Astrocyte of the cerebellum (primary cell): Measurements from ENCODE around the gene ATOH7.
"Not testable (repeated sequence)": the region's sequence is repeated elsewhere in the genome, so short reads cannot be mapped to it uniquely, and the experiment has no call there.

Experiments used
- DNase-seq: peaks from one replicate; pipeline ENCODE4 v3.0.0-alpha.2; 2011; ENCODE audit warnings: low read depth
- H3K4me3 ChIP-seq: 2 replicates; pipeline ENCODE4 v1.5.1; 2011; ENCODE audit warnings: mild to moderate bottlenecking, low read depth, low read length, moderate library complexity
- in situ Hi-C: cut with HindIII; loops from 2 replicates; pipeline ENCODE4 v1.10.0; 2017; ENCODE audit warnings: low sequenced_read_pairs
- TF ChIP-seq, protein P1 (sequence below): IDR thresholded peaks from 2 replicates; pipeline ENCODE4 v1.5.1; 2012; ENCODE audit warnings: low read length, low read depth, moderate library complexity, mild to moderate bottlenecking; ENCODE audit errors: missing control alignments

The ATOH7 gene

DNA sequence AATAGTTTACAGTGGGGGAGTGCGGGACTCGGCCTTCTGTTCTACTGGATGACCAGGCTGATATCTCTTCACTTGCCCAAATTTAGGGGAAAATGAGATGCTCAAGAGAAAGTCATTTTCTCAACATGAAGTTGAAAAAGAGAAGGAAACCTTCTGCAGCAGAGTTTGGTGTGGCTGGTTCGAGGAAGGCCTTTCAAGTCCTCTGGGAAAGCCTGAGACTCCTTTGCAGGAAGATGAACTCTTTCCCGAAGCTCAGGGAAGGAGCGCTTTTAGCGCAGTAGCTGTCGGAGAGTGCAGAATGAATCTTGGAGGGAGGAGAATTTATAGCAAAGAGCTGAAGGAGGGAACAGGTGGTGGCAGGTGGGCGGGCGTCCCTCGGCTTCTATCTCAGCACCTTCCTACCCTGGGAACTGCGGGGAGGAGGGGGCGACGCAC lies at the start of gene ATOH7:
ATOH7 (minus strand) TSS at position 297 of the 435 bp plus-strand sequence. CDS start 436 bp downstream, outside the sequence.
- H3K4me3 ChIP-seq, result peak within 1 kb of the TSS; percentile 57
- in situ Hi-C loops, result no loop called here
- TF ChIP-seq, protein P1, sequence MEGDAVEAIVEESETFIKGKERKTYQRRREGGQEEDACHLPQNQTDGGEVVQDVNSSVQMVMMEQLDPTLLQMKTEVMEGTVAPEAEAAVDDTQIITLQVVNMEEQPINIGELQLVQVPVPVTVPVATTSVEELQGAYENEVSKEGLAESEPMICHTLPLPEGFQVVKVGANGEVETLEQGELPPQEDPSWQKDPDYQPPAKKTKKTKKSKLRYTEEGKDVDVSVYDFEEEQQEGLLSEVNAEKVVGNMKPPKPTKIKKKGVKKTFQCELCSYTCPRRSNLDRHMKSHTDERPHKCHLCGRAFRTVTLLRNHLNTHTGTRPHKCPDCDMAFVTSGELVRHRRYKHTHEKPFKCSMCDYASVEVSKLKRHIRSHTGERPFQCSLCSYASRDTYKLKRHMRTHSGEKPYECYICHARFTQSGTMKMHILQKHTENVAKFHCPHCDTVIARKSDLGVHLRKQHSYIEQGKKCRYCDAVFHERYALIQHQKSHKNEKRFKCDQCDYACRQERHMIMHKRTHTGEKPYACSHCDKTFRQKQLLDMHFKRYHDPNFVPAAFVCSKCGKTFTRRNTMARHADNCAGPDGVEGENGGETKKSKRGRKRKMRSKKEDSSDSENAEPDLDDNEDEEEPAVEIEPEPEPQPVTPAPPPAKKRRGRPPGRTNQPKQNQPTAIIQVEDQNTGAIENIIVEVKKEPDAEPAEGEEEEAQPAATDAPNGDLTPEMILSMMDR, result no peak
- DNase-seq, result no peak

- no peak overlapping the region for H3K4me3 ChIP-seq
- no peak for DNase-seq
- TF ChIP-seq, protein P1, result no peak
- in situ Hi-C loops, result no loop called here
Observed at GRCh38 chr10:68280758-68281157, 48.8 kb upstream of the ATOH7 start.

DNA sequence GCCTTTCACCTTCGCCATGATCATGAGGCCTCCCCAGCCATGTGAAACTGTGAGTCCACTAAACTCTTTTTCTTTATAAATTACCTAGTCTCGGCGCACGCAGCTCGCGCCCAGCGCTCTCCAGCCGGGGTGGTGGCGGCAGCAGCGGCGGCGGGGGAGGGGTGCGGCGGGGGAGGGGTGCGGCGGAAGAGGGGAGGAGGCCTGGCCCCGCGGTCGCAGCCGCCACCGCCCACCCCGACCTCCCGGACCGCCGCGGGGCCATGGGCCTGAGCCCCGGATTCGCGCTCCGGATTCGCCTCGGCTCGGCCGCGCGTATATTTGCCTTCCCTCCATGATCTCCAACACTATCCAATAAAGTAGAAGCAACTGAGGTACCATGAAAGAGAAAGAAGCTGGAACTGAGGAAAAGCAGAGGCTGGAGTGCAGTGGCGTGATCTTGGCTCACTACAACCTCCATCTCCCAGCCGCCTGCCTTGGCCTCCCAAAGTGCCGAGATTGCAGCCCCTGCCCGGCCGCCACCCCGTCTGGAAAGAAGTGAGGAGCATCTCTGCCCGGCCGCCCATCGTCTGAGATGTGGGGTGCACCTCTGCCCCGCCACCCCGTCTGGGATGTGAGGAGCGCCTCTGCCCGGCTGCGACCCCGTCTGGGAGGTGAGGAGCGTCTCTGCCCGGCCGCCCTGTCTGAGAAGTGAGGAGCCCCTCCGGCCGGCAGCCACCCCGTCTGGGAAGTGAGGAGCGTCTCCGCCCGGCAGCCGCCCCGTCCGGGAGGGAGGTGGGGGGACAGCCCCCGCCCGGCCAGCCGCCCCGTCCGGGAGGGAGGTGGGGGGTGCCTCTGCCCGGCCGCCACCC lies 47.2 kb upstream of the ATOH7 start:
- DNase-seq, in situ Hi-C loops, H3K4me3 ChIP-seq: not testable (repeated sequence)

- H3K4me3 ChIP-seq, in situ Hi-C loops, DNase-seq: not testable (repeated sequence)
Observed at GRCh38 chr10:68277814-68278213, 45.9 kb upstream of the ATOH7 start.

- in situ Hi-C loops, result no loop called here
- no peak for DNase-seq
- H3K4me3 ChIP-seq, result no peak overlapping the region
- TF ChIP-seq, protein P1, result no peak
Observed at GRCh38 chr10:68276224-68276623, 44.3 kb upstream of the ATOH7 start.

DNA sequence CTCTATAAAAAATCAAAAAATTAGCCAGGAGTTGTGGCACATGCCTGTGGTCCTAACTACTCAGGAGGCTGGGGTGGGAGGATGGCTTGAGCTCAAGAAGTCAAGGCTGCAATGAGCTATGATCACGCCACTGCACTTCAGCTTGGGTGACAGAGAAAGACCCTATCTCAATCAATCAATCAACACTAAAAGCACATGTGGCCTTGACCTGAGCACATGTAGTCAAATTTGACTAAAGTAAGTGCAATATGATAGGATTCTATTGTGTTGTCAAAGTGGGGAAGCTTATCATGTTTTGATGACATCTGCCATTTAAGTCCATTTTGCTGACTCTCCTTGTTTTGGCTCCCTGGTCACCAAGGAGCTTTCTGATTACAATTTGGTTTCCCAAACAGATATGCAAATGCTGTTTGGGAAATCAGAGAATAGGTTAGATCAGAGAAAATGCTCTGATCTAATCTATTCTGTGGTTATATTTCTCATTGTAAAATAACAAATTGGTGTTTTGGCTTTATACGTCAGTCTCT lies 43.8 kb upstream of the ATOH7 start:
- TF ChIP-seq, protein P1, result no peak
- in situ Hi-C loops, result no loop called here
- no peak for DNase-seq
- H3K4me3 ChIP-seq, result no peak overlapping the region

GRCh38 chr10:68272833-68273232 lies 40.9 kb upstream of the ATOH7 start:
- in situ Hi-C loops, result no loop called here
- no peak for DNase-seq
- TF ChIP-seq, protein P1, result no peak
- H3K4me3 ChIP-seq, result no peak overlapping the region
